NCI-H345 (cell line): ENCODE data around the gene KLK12.
"Not testable (repeated sequence)": the region's sequence is repeated elsewhere in the genome, so short reads cannot be mapped to it uniquely, and the experiment has no call there.

ENCODE experiments used
- DNase-seq: peaks from one replicate; lab custom pipeline; 2025; lab: John Stamatoyannopoulos, UW

The KLK12 gene

GRCh38 chr19:51015691-51016267, 19.0 kb downstream of the KLK12 start:
- no peak for DNase-seq

- no peak for DNase-seq
Measured at GRCh38 chr19:51014242-51014641, 20.6 kb downstream of the KLK12 start.

GRCh38 chr19:51012661-51013190, 22.1 kb downstream of the KLK12 start:
- DNase-seq, result no peak

GRCh38 chr19:51010066-51010795, 24.6 kb downstream of the KLK12 start:
- no peak for DNase-seq

- no peak for DNase-seq
Measured at GRCh38 chr19:51009061-51009891, 25.5 kb downstream of the KLK12 start.

- no peak for DNase-seq
Measured at GRCh38 chr19:51007488-51007887, 27.3 kb downstream of the KLK12 start.

GRCh38 chr19:51006406-51006805, 28.4 kb downstream of the KLK12 start:
- no peak for DNase-seq

- no peak for DNase-seq
Measured at GRCh38 chr19:51005248-51005647, 29.6 kb downstream of the KLK12 start.

- no peak for DNase-seq
Measured at GRCh38 chr19:51003316-51003715, 31.5 kb downstream of the KLK12 start.

GRCh38 chr19:51002542-51003311, 32.1 kb downstream of the KLK12 start:
- no peak for DNase-seq

- no peak for DNase-seq
Measured at GRCh38 chr19:51002089-51002532, 32.7 kb downstream of the KLK12 start.

- DNase-seq, result no peak
Measured at GRCh38 chr19:51001515-51001914, 33.3 kb downstream of the KLK12 start, which contains the start of gene KLK8. Gene KLK8, minus strand, starts transcription at chr19:51001604. Its CDS starts 437 bp downstream, at chr19:51001167.

- DNase-seq, result no peak
Measured at GRCh38 chr19:51000981-51001380, 33.8 kb downstream of the KLK12 start.

GRCh38 chr19:51000426-51000825, 34.4 kb downstream of the KLK12 start:
- no peak for DNase-seq

- no peak for DNase-seq
Measured at GRCh38 chr19:50998686-50999085, 36.1 kb downstream of the KLK12 start.

- DNase-seq, result no peak
Measured at GRCh38 chr19:50998061-50998460, 36.7 kb downstream of the KLK12 start.

GRCh38 chr19:50994129-50994528, 40.7 kb downstream of the KLK12 start:
- DNase-seq, result no peak

GRCh38 chr19:50992666-50993035, 42.2 kb downstream of the KLK12 start:
- no peak for DNase-seq

- not testable (repeated sequence) for DNase-seq
Measured at GRCh38 chr19:50984416-50984815, 50.4 kb downstream of the KLK12 start.

- no peak for DNase-seq
Measured at GRCh38 chr19:50983625-50984292, 51.0 kb downstream of the KLK12 start, which contains the start of gene KLK7. Gene KLK7, minus strand, starts transcription at chr19:50983917. Its CDS starts 1,518 bp downstream, at chr19:50982399.

GRCh38 chr19:50982186-50982585, 52.6 kb downstream of the KLK12 start:
- DNase-seq, result no peak
